ENCODE results near the gene CARS2.
"Not testable (repeated sequence)": the region's sequence is repeated elsewhere in the genome, so short reads cannot be mapped to it uniquely, and the experiment has no call there.

CARS2 gene

GRCh38 chr13:110637275-110637674 is 68.6 kb downstream of the CARS2 start:
- no peak for DNase-seq (ENCODE audit: low read depth)

- DNase-seq (ENCODE audit: low read depth), result no peak
These were observed 69.2 kb downstream of the CARS2 start for GRCh38 chr13:110636701-110637201.

- DNase-seq (ENCODE audit: low read depth), result no peak
These were observed 69.9 kb downstream of the CARS2 start for GRCh38 chr13:110636053-110636475.

GRCh38 chr13:110635405-110636002 is 70.4 kb downstream of the CARS2 start:
- DNase-seq (ENCODE audit: low read depth), result no peak

DNA sequence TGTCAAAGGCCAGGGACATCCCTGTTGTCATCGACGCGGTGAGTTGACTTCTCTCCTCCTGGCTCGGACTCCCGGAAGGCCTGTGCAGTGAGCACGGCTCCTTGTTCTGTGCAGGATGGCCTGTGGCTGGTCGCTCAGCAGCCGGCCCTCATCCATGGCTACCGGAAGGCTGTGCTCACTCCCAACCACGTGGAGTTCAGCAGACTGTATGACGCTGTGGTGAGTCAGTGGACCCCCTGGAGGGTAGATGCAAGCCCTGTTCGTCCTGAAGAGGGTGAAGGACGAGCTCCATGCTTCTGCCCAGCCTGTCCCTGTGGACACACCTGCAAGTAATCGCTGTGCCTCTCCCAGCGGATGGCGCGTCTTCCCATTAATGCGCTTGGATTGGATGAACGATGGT is 71.4 kb downstream of the CARS2 start:
- no peak for DNase-seq (ENCODE audit: low read depth)

- no peak for DNase-seq (ENCODE audit: low read depth)
These were observed 72.1 kb downstream of the CARS2 start for GRCh38 chr13:110633776-110634175.

- DNase-seq (ENCODE audit: low read depth), result not testable (repeated sequence)
These were observed 73.7 kb downstream of the CARS2 start for GRCh38 chr13:110632255-110632654.

- no peak for DNase-seq (ENCODE audit: low read depth)
These were observed 75.3 kb downstream of the CARS2 start for GRCh38 chr13:110630566-110631119.

DNA sequence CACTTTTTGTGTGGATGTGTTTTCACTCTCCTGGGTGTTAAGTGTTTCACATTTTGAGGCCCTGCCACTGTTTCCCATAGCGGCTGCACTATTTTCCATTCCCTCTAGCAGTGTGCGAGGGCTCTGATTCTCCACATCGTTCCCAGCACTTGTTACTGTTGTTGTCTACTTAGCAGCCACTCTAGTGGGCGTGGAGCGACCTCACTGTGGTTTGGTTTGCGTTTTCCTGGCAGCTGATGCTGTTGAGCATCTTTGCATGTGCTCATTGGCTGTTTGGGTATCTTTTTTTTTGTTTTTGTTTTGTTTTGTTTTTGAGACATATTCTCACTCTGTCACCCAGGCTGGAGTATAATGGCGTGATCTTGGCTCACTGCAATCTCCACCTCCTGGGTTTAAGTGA is 76.2 kb downstream of the CARS2 start:
- DNase-seq (ENCODE audit: low read depth), result no peak

GRCh38 chr13:110628952-110629701 is 76.8 kb downstream of the CARS2 start:
- DNase-seq (ENCODE audit: low read depth), result no peak

- DNase-seq (ENCODE audit: low read depth), result no peak
These were observed 77.5 kb downstream of the CARS2 start for GRCh38 chr13:110628477-110628793.

DNA sequence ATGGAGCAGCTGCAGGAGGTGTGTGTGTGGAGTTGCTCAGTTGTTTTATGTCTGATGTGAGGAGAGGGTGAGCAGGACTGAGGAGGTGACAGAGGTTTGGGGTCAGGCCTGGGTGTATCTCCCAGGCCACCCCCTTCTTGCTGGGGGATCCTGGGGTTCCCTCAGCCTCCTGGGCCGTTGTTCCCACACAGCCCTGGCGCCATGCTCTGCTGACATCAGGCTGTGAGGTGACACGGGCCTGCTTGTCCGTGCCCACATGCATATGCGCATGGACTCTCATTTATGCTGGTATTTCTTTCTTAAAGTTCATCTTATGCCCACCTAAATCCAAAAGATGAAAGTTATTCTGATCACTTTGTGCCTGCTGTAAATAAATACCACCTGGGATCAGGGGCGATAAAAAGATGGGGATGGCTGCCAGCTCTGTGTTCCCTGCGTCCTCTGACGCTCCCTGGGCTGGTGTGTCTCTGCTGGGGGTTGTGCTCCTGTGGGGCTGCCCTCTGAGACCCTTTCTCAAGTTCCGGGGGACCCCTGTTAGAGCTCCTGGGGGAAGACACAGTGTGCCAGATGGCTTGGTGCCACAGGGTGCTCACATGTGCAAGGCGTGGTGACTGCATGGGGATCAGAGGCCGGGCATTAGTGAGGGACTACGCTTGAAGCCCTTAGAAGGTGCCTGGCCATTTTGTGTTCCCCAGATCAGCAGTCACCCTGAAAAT is 78.0 kb downstream of the CARS2 start:
- DNase-seq (ENCODE audit: low read depth), result no peak

DNA sequence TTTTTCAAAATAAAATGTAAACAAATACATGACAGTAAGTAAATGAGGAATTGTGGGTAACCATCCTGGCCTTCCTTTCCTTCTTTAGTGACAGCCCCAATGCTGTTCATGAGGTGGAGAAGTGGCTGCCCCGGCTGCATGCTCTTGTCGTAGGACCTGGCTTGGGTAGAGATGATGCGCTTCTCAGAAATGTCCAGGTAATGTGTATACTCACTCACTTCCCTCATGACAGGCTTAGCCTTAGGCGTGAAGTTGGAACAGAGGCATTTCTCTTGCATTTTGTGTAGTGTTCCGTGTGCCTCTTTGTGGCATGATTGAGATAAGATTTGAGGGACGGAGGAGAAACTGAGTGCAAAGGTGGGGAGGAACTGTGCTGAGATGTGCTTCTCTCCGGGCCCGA is 78.6 kb downstream of the CARS2 start:
- DNase-seq (ENCODE audit: low read depth), result no peak

GRCh38 chr13:110626521-110626920 is 79.4 kb downstream of the CARS2 start:
- DNase-seq (ENCODE audit: low read depth), result no peak

DNA sequence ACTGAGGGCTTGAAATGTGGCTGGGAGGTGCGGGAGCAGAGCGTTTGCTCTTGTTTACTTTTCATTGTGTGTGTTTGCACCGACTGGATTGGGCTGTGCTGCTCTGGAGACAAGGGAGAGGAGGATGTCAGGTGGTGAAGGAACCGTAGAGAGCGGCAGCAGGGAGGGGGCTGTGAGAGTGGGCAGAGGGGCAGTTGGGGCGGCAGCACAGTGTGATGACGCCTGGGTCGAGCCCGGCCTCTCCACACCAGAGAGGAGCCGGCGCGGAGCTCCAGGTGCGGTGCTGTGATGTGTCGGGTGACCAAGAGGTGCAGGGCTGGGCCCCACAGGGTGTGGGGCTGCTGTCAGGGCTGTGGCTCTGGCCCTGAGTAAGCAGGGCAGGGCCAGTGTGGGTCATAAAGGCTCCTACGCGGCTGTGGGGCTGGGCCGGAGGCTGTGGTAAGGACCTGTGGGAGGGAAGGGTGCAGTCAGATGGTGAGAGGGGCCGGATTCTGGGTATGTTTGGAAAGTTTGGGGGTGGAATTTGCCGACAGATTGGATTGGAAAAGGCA is 80.1 kb downstream of the CARS2 start:
- no peak for DNase-seq (ENCODE audit: low read depth)

DNA sequence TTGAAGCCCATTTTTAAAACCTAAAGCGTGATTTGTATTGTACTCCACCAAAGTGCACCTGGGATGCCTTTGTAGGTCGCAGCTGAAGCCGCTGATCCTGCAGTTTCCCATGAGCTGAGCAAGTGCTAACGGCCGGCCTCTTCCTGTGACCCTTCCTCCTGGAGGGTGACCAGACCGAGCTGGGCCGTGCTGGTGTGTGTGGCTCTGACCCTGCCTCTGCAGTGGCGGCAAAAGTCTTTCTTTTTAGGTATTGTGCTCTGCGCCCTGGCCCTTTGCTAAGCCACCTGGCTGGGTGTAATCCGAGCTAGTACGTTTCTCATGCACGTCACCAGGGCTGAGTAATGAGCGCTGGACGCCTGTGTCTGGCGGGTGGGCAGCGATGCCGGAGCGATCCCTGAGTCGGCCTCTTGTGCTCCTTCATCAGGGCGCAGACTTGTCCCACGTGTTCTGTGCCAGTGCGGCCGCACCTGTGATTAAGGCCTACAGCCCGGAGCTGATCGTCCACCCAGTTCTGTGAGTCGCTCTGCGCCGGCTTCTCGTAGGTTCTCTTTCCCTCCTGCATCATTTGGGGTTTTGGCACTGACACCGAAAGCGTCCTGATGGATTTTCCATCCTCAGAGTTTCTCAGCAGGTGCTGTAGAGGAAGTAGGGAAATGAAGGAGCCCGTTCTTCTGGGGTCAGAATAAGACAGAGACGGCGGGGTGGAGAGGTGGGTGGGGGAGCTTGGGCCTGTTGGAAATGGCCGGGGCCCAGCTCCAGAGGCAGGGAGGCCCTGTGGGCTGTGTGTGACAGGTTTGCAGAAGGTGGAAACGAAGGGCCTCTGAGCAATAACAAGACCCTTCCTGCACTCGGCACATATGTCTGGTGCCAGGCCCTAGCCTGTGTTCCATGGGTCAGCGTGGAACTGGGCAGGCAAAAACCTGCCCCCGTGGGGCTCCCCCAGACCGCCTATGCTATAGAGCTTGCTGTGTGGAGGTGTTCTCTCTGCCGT is 80.9 kb downstream of the CARS2 start:
- DNase-seq (ENCODE audit: low read depth), result no peak

- no peak for DNase-seq (ENCODE audit: low read depth)
These were observed 85.3 kb downstream of the CARS2 start for GRCh38 chr13:110620596-110620995.

DNA sequence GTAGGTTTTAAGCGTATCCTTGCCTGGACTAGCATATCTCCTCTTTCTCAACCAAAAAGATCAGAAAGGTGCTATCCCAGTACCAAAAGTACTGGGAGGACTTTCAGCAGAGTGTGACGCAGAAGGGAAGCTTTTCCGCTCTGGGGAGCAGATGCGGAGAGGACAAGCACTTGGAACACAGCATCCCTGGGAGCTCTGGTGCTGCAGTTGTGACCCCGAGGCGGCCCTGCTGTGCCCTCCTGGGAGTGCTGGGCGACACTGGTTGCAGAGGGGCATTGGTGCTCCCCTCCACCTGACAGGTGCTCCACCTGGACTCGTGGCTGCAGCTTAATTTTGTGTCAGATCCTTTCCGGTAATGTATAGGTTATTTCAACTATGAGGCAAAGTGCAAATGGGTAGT is 87.1 kb downstream of the CARS2 start:
- DNase-seq (ENCODE audit: low read depth), result no peak

GRCh38 chr13:110618167-110618566 is 87.7 kb downstream of the CARS2 start:
- no peak for DNase-seq (ENCODE audit: low read depth)

DNA sequence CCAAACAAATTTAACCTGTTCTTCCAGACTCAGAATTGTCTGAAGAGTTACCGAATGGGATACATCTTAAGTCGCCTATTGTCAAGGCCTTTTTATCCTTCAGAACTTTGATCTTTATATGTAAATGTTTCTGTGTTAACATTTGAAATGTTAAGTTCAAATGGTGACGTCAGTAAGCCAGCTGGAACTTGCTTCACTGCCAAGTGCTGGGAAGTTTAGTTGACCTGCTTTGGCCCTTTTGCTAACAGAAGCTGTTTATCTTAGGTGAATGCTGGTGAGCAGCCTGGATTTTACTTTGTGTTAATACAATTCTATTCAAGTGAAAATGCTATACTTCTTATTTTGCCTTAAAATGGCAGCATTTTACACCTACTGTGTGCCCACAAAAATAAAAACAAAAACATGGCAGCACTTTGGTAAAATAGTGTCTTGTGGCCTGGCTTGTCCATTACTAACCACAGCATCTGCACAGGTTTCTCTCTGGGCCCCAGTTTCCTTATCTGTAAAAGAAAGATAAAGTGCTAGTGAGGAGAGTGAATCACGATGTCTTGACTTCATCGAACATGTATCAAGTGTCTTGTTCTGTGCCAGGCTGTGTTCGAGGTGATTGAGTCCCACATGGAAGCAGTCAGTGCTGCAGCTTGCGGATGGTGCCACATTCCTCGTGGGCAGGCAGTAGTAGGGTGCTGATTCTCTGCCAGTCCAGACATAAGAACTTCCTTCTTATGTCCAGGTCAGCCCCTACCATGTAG is 88.4 kb downstream of the CARS2 start:
- DNase-seq (ENCODE audit: low read depth), result no peak

Data from stimulated activated CD4-positive, alpha-beta T cell treated with anti-CD3 and anti-CD28 coated beads, Interleukin-2, amount 100 ng/mL, for 4 hours (primary cell).